GM13976 (cell line): Measurements from ENCODE around the gene FAM222A.

Source experiments
- DNase-seq: peaks from one replicate; pipeline ENCODE4 v3.0.0; 2012; ENCODE audit warnings: low spot score
- in situ Hi-C: fragments of 300-500 bp; cut with MboI; formaldehyde crosslinking; loops from one replicate; pipeline ENCODE4 v1.12.0; 2022; ENCODE audit warnings: low sequenced_read_pairs, mixed read lengths, inconsistent platforms; ENCODE audit not compliant: unreplicated experiment
- TF ChIP-seq, protein P1 (sequence below): IDR thresholded peaks from 2 replicates; pipeline ENCODE4 v1.5.1; 2012; ENCODE audit warnings: borderline replicate concordance, mild to moderate bottlenecking; ENCODE audit not compliant: insufficient read depth; ENCODE audit errors: extremely low read depth, missing control alignments, control extremely low read depth

The FAM222A gene

GRCh38 chr12:109813810-109814416, 100.3 kb downstream of the FAM222A start:
- TF ChIP-seq, protein P1, sequence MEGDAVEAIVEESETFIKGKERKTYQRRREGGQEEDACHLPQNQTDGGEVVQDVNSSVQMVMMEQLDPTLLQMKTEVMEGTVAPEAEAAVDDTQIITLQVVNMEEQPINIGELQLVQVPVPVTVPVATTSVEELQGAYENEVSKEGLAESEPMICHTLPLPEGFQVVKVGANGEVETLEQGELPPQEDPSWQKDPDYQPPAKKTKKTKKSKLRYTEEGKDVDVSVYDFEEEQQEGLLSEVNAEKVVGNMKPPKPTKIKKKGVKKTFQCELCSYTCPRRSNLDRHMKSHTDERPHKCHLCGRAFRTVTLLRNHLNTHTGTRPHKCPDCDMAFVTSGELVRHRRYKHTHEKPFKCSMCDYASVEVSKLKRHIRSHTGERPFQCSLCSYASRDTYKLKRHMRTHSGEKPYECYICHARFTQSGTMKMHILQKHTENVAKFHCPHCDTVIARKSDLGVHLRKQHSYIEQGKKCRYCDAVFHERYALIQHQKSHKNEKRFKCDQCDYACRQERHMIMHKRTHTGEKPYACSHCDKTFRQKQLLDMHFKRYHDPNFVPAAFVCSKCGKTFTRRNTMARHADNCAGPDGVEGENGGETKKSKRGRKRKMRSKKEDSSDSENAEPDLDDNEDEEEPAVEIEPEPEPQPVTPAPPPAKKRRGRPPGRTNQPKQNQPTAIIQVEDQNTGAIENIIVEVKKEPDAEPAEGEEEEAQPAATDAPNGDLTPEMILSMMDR, result no peak
- in situ Hi-C loops, result no loop called here
- no peak for DNase-seq

DNA sequence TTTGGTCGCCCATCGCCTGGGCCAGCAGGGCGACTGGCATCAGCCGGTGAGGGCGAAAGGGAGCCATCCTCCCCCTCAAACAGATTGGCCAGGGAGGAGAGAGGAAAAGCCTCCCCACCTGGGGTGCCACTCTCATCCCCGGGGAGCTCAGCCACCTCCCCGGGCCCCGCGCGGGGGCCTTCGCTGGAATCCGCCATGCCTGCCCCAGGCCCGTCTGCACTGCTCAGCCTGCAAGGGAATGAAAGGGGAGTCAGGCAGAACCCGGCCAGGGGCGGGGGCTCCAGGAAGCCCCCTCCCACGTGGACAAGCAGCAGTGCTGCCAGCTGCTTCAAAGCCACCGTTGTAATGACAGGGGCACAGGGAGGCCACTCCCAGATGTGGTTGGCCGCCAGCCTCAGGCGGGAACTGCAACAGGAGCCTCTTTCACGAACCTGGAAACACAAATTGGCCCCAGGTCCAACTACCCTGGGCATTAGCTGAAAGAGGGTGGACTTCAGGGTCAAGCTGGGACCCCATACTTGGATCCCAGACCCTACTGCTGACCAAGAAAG, 101.0 kb downstream of the FAM222A start:
- DNase-seq, result no peak
- in situ Hi-C loops, result no loop called here
- TF ChIP-seq, protein P1, result no peak

DNA sequence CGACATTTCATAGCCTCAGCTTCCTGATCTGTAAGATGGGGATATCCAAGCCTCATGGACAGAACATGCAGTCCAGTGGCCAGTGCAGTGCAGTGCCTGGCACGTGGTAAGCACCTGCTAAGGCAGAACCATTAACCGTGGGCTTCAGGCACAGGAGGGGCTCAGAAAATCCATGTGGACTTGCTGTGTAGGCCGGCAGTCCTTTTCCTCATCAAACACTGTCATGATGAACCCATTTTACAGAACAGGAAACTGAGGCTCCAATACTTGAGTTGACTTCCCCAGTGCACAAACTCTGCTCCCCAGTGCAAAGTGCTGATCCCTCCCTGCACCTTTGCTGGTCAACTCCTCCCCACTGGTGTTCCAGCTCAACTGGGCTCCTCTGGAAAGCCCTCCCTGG, 101.6 kb downstream of the FAM222A start:
- TF ChIP-seq, protein P1, result no peak
- in situ Hi-C loops, result no loop called here
- no peak for DNase-seq

- no peak for DNase-seq
- TF ChIP-seq, protein P1, result no peak
- in situ Hi-C loops, result no loop called here
These were observed 102.4 kb downstream of the FAM222A start for GRCh38 chr12:109815757-109816617.

GRCh38 chr12:109816870-109817269, 103.2 kb downstream of the FAM222A start:
- no peak for DNase-seq
- in situ Hi-C loops, result no loop called here
- TF ChIP-seq, protein P1, result no peak

- TF ChIP-seq, protein P1, result no peak
- in situ Hi-C loops, result no loop called here
- DNase-seq, result no peak
These were observed 104.1 kb downstream of the FAM222A start for GRCh38 chr12:109817627-109818231.
